Measurements from ENCODE around the gene MT1HL1. TPM values are rescaled to one million over a fixed set of nuclear protein-coding genes. Genes with fewer than 3 reads are reported as not detected.

MT1HL1 gene
- total RNA-seq, 1 donor from 2014 or later, result not detected

GRCh38 chr1:237029240-237029639 lies 25.0 kb upstream of the MT1HL1 start:
- ATAC-seq, result no peak
- intact Hi-C loops (cut with DNase I), result no loop called here

DNA sequence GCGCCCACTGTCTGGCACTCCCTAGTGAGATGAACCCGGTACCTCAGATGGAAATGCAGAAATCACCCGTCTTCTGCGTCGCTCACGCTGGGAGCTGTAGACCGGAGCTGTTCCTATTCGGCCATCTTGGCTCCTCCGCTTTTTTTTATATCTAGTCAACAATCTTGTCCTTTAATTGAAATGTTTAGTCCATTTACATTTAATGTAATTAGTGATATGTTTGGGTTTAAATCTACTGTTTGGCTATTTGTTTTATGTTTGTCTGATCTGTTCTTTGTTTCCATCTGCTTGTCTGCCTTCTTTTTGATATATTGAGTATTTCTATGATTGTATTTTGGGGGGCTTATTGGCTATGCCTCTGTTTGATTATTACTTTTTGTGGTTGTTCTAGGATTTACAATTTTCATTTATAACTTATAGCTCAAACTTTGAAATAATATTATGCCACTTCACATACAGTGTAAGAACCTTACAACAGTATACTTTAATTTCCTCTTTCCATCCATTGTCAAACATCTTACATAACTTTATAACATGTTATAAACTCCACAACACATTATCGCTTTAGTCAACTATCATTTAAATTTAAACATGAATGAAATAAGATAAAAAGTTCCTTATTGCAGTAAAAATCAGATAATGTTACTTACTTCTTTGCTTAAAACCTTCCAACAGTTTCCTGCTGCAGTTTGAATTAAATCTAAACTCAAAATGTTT lies 21.3 kb upstream of the MT1HL1 start:
- no peak for DNase-seq (ENCODE audit: missing footprints)
- ATAC-seq, result no peak
- intact Hi-C loops (cut with DNase I), result no loop called here

More at GRCh38 chr1:237029240-237029639, 25.0 kb upstream of the MT1HL1 start:
- no peak for DNase-seq (ENCODE audit: missing footprints)

DNA sequence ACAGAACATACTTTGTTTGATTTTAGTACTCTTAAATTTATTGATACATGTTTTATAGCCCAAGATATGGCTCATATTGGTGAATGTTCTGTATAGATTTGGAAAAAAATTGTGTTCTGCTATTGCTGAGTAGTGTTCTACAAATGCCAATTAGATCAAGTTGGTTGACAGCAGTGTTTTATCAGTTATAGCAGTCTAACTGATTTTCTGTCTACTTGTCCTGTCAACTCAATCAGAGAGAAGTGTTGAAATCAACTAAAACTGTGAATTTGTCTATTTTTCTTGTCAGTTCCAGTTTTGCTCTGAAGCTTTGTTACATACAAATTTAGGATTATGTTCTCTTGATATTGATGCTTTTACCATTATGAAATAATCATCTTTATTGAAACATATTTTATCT lies 14.7 kb upstream of the MT1HL1 start:
- DNase-seq (ENCODE audit: missing footprints), result no peak
- ATAC-seq, result no peak
- intact Hi-C loops (cut with DNase I), result no loop called here

- intact Hi-C loops (cut with DNase I), result no loop called here
- ATAC-seq, result no peak
- no peak for DNase-seq (ENCODE audit: missing footprints)
Observed at GRCh38 chr1:237016626-237017025, 12.4 kb upstream of the MT1HL1 start.

DNA sequence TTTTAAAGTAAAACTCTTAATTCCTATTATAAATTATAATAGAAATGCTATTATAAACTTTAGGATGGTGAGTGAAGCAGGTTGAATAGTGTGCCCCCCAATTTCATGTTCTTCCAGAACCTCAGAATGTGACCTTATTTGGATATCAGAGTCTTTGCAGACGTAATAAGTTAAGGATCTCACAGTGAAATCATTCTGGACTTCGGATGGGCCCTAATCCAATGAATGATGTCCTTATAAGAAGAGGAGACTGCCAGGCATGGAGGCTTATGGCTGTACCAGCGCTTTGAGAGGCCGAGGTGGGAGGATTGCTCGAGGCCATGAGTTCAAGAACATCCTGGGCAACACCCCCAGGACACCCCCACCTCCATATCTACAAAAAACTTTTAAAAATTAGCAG lies 9.4 kb upstream of the MT1HL1 start:
- ATAC-seq, result no peak
- intact Hi-C loops (cut with DNase I), result no loop called here
- DNase-seq (ENCODE audit: missing footprints), result no peak

DNA sequence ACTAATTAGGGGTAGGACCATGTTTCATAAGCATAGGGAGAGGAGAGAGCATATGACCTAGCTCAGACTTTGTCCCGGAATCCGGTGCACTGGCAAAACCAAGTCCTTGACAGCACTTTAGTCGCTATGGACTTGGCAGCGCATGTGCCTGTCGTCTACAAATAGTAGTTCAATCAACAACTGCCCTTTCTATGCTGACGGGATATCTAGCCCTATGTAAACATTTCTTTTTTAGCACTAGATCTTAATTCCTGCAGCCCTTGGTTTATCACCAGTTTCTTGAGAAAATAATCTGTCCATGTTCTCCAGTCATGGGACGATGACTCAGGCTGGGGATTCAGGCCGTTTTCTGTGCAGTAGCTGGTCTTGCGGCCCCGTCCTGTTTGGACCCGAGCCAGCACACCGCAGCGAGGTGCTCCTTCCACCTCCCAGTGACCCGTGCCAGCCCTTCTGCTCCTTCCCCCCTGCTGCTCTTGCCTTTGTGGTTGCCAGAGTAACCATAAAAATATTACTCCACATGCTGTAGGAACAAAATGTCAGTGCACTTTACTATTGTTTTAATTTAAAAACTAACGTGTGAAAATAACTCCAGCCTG lies 8.6 kb upstream of the MT1HL1 start:
- DNase-seq (ENCODE audit: missing footprints), result peak; percentile 87
- ATAC-seq, result peak; percentile 92
- intact Hi-C loops (cut with DNase I), result no loop called here

DNA sequence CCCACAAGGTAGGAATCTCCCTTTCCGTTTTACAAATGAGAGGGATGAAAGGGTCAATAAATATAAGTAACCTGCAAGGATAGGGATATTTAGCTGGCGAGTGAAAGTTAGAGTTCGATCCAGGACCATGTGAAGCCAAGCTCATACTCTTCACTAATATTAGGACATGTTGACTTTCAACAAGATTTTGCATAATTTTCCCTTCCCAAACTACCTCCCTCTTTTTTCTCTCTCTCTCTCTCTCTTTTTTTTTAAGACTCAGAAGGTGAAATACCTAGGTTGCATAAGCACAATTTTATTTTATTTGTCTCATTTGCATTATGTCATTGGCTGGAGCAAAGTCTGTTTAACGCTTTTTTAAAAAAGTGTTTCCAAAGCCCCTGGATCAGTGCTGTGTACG lies 8.1 kb upstream of the MT1HL1 start:
- intact Hi-C loops (cut with DNase I), result no loop called here
- DNase-seq (ENCODE audit: missing footprints), result no peak
- ATAC-seq, result no peak

DNA sequence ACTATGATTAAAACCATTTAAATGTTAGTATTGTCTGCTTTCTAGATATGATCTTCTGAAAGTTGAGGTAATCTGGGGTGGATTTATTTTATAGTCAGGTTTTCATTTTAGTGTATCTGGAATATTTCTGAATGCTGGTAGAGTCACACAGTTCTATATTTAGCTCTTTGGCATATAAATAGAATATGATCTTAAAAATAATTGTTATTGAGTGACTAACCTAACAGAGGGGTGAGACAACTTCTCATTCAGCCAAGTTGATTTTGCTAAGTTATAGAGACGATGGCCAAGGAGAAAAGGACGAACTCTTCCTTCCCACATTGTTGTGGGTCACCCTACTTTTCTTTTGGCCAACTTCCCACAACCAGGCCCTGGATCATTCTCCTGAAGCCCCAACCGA lies 7.2 kb upstream of the MT1HL1 start:
- intact Hi-C loops (cut with DNase I), result no loop called here
- ATAC-seq (no peak), DNase-seq (ENCODE audit: missing footprints) (no peak)

- DNase-seq (ENCODE audit: missing footprints) (no peak), ATAC-seq (no peak)
- intact Hi-C loops (cut with DNase I), result no loop called here
Observed at GRCh38 chr1:237009611-237010010, 5.4 kb upstream of the MT1HL1 start.

- ATAC-seq (no peak), DNase-seq (ENCODE audit: missing footprints) (no peak)
Observed at GRCh38 chr1:237007147-237007881, 3.1 kb upstream of the MT1HL1 start.

GRCh38 chr1:237005674-237006073 lies 1.4 kb upstream of the MT1HL1 start:
- intact Hi-C loops (cut with DNase I), result no loop called here
- ATAC-seq (no peak), DNase-seq (ENCODE audit: missing footprints) (no peak)

More at GRCh38 chr1:237007147-237007881, 3.1 kb upstream of the MT1HL1 start:
- intact Hi-C loops (cut with DNase I), result no loop called here

DNA sequence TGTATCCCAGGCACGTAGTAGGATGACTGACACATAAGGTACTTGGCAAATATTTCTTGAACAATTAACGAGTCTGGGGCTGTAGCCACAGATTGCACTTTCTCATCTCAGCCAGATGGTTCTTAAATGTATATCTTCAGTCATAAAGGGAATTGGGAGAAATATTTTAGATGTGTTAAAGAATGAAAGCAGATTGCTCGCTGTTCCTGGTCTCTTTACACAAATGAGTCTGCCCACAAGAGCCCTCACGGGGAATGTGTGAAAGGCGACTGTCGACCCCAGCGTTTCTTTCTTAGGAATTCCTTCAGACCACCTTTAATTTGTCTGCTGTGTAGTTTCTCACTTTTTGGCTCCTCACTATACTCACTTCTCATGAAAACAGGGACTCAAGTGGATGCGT lies 725 bp downstream of the MT1HL1 start:
- intact Hi-C loops (cut with DNase I), result no loop called here
- DNase-seq (ENCODE audit: missing footprints) (no peak), ATAC-seq (no peak)

GRCh38 chr1:237000191-237000590 lies 4.0 kb downstream of the MT1HL1 start:
- DNase-seq (ENCODE audit: missing footprints) (no peak), ATAC-seq (no peak)
- intact Hi-C loops (cut with DNase I), result no loop called here

GRCh38 chr1:236998546-236998945 lies 5.7 kb downstream of the MT1HL1 start:
- ATAC-seq, result peak; percentile 40
- DNase-seq (ENCODE audit: missing footprints), result no peak
- intact Hi-C loops (cut with DNase I), result no loop called here

GRCh38 chr1:236997882-236998281 lies 6.4 kb downstream of the MT1HL1 start:
- intact Hi-C loops (cut with DNase I), result loop anchor here (1.0 kb wide), 2 partner anchors 46 to 108 kb away; no protein-coding TSS in a partner anchor
- DNase-seq (ENCODE audit: missing footprints) (peak; percentile 79), ATAC-seq (peak; percentile 89)

DNA sequence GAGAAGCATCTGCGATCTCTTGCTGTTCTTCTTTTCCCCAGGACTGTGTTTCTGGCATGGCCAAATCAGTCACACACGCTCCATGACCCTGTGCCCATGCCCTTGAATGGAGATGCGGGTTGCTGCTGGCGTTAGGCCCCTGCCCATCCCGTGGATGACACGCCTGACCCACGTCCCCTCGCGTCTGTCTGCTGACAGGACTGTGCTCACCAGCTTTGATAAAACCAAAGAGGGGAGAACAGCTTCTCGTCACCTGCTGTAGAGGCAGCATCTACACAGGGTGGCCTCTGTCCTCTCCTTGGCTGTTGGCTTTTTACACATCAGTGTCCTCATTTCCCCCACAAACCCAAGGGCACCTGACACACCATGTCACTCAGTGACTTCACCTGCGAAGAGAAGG lies 6.9 kb downstream of the MT1HL1 start:
- DNase-seq (ENCODE audit: missing footprints) (peak; percentile 86), ATAC-seq (peak; percentile 90)
- intact Hi-C loops (cut with DNase I), result loop anchor here (1.0 kb wide), 2 partner anchors 47 to 107 kb away; no protein-coding TSS in a partner anchor

- DNase-seq (ENCODE audit: missing footprints) (no peak), ATAC-seq (no peak)
- intact Hi-C loops (cut with DNase I), result no loop called here
Observed at GRCh38 chr1:236994450-236994849, 9.8 kb downstream of the MT1HL1 start.

- intact Hi-C loops (cut with DNase I), result no loop called here
- ATAC-seq, result no peak
Observed at GRCh38 chr1:236992449-236992848, 11.8 kb downstream of the MT1HL1 start.

DNA sequence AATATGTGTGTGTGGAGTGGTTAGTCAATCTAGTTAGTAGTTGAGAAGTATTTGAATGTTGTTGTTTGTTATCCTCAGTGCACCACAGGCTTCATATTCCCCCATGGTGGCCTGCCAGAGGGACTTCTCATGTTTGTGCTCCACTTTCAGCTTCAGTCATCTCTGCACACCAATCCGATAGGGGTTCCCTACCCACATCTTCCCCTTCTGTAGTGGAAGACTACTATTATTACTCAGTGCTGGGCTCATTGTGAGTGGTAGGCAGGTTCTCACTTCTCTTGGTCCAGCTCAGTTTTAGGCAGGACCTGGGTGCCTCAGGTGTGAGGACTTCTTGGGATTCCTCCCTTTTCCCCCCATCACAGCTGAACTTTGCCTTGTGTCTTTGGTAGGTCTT lies 14.2 kb downstream of the MT1HL1 start:
- DNase-seq (ENCODE audit: missing footprints) (no peak), ATAC-seq (no peak)
- intact Hi-C loops (cut with DNase I), result no loop called here

More at GRCh38 chr1:236992449-236992848, 11.8 kb downstream of the MT1HL1 start:
- no peak for DNase-seq (ENCODE audit: missing footprints)
